Measurements from ENCODE around the gene EEF1A1.
"Not testable (repeated sequence)": the region's sequence is repeated elsewhere in the genome, so short reads cannot be mapped to it uniquely, and the experiment has no call there.

Gene EEF1A1

DNA sequence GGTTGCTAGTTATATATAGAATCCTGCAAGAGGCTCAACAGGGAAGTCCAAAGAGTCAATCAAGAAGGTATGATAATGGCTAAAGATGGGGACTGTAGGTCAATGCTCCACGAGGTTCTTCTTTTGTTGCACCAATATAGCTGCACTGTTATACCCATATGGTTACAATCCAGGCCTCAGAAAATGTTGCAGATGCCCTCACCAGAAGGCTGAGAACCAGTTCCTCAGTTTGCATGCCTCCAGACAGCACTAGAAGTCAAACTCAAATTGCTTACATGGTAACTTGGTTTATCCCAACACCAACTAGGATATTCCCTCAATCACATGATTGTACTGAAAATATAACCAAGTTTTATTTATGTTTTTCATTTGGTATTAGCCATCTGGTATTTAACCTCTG, 12.1 kb downstream of the EEF1A1 start:
- H3K4me3 ChIP-seq (ENCODE audit: low read length): no peak overlapping the region
- H3K36me3 ChIP-seq (ENCODE audit: insufficient read depth, low read length): no peaks in the 10 kb centered on the region
- H2AFZ ChIP-seq (ENCODE audit: low read depth, low read length): no peak overlapping the region
- H3K4me1 ChIP-seq (ENCODE audit: insufficient read depth, low read length): no peaks in the 10 kb centered on the region
- no peaks in the 10 kb centered on the region for H3K27me3 ChIP-seq (ENCODE audit: insufficient read depth, low read length)
- H3K9me3 ChIP-seq (ENCODE audit: low read length): no peaks in the 10 kb centered on the region

DNA sequence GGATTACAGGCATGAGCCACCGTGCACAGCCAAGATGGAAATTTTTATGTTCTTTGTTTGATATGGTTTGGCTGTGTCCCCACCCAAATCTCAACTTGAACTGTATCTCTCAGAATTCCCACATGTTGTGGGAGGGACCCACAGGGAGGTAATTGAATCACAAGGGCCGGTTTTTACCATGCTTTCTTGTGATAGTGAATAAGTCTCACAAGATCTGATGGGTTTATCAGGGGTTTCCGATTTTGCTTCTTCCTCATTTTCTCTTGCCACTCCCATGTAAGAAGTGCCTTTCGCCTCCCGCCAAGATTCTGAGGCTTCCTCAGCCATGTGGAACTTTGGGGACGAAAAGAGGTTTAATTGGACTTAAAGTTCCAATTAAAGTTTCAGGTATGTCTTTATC, 14.6 kb downstream of the EEF1A1 start:
- H3K36me3 ChIP-seq (ENCODE audit: insufficient read depth, low read length): no peaks in the 10 kb centered on the region
- no peaks in the 10 kb centered on the region for H3K4me1 ChIP-seq (ENCODE audit: insufficient read depth, low read length)
- H3K4me3 ChIP-seq (ENCODE audit: low read length): no peak overlapping the region
- H2AFZ ChIP-seq (ENCODE audit: low read depth, low read length): no peak overlapping the region
- no peaks in the 10 kb centered on the region for H3K9me3 ChIP-seq (ENCODE audit: low read length)
- H3K27me3 ChIP-seq (ENCODE audit: insufficient read depth, low read length): no peaks in the 10 kb centered on the region

DNA sequence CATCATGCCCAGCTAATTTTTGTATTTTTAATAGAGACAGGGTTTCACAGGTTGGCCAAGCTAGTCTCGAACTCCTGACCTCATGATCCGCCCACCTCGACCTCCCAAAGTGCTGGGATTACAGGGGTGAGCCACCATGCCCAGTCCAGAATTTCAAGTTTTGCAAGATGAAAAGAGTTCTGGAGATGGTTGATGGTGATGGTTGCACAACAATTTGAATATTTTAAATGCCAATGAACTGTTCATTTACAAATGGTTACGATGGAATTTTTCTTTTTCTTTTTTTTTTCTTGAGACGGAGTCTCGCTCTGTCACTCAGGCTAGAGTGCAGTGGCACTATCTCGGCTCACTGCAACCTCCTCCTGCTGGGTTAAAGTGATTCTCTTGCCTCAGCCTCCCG, 15.1 kb downstream of the EEF1A1 start:
- H3K9me3 ChIP-seq (ENCODE audit: low read length); H3K36me3 ChIP-seq (ENCODE audit: insufficient read depth, low read length); H3K4me1 ChIP-seq (ENCODE audit: insufficient read depth, low read length); H3K4me3 ChIP-seq (ENCODE audit: low read length); H2AFZ ChIP-seq (ENCODE audit: low read depth, low read length); H3K27me3 ChIP-seq (ENCODE audit: insufficient read depth, low read length): not testable (repeated sequence)

DNA sequence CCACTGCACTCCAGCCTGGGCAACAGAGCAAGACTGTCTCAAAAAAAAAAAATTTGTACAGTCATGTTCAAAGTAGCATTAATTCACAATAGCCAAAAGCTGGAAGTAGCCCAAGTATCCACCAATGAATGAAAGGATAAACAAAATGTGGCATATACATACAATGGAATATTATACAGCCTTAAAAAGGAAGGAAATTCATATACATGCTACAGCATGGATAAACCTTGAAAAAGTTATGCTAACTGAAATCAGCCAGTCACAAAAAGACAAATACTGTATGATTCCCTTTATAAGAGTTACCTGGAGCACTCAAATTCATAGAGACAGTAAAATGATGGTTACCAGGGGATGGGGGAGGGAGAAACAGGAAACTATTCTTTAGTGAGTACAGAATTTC, 15.7 kb downstream of the EEF1A1 start:
- Histone ChIP-seq H3K36me3 (ENCODE audit: insufficient read depth, low read length) (peaks cover 2% of the 10 kb centered on the region), H3K9me3 (ENCODE audit: low read length) (no peaks in the 10 kb centered on the region), H3K4me3 (ENCODE audit: low read length) (no peak overlapping the region), H3K4me1 (ENCODE audit: insufficient read depth, low read length) (no peaks in the 10 kb centered on the region), H2AFZ (ENCODE audit: low read depth, low read length) (no peak overlapping the region), H3K27me3 (ENCODE audit: insufficient read depth, low read length) (no peaks in the 10 kb centered on the region)

DNA sequence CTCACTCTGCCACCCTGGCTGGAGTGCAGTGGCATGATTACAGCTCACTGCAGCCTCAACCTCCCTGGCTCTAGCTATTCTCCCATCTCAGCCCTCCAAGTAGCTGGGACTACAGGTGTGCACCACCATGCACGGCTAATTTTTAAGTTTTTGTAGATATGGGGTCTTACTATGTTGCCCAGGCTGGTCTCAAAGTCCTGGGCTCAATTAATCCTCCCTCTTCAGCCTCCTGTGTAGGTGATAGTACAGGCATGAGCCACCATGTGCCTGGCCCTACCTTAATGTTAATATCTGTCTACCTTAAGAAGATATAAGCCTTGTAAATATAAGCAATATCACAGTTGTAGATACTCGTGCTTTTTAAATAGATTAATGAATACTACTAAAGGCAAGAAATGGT, 16.7 kb downstream of the EEF1A1 start:
- no peak overlapping the region for H3K4me3 ChIP-seq (ENCODE audit: low read length)
- H2AFZ ChIP-seq (ENCODE audit: low read depth, low read length): no peak overlapping the region
- no peaks in the 10 kb centered on the region for H3K27me3 ChIP-seq (ENCODE audit: insufficient read depth, low read length)
- H3K36me3 ChIP-seq (ENCODE audit: insufficient read depth, low read length): peaks cover 6% of the 10 kb centered on the region
- no peaks in the 10 kb centered on the region for H3K9me3 ChIP-seq (ENCODE audit: low read length)
- no peaks in the 10 kb centered on the region for H3K4me1 ChIP-seq (ENCODE audit: insufficient read depth, low read length)

DNA sequence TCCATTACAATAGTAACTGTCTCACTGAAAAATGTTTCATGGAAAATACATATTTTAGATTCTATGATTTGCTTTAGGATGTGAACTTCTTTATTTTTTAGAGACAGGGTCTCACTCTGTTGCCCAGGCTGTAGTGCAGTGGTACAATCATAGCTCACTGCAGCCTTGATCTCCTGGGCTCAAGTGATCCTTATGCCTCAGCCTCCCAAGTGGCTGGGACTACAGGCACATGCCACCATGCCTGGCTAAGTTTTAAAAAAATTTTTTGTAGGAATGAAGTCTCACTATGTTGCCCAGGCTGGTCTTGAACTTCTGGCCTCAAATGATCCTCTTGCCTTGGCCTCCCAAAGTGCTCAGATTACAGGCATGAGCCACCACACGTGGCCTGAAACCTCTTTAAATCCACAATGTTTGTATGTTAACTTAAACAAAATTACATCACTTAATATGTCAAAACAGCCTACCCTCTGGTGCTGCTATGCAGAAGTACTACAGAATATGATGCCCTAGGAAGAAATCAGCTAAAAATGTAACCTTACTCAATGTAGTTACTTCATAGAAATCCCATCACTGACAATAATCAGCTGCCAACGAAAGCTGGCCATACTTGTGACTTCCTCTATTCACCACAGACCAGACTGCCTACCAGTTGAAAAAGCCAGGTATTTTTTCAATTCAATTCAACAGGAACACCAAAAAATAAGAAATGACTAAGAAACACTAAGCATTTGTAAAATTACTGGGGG, 17.6 kb downstream of the EEF1A1 start:
- H3K4me3 ChIP-seq (ENCODE audit: low read length): no peak overlapping the region
- H2AFZ ChIP-seq (ENCODE audit: low read depth, low read length): no peak overlapping the region
- peaks cover 7% of the 10 kb centered on the region for H3K36me3 ChIP-seq (ENCODE audit: insufficient read depth, low read length)
- H3K27me3 ChIP-seq (ENCODE audit: insufficient read depth, low read length): no peaks in the 10 kb centered on the region
- H3K4me1 ChIP-seq (ENCODE audit: insufficient read depth, low read length): no peaks in the 10 kb centered on the region
- no peaks in the 10 kb centered on the region for H3K9me3 ChIP-seq (ENCODE audit: low read length)

DNA sequence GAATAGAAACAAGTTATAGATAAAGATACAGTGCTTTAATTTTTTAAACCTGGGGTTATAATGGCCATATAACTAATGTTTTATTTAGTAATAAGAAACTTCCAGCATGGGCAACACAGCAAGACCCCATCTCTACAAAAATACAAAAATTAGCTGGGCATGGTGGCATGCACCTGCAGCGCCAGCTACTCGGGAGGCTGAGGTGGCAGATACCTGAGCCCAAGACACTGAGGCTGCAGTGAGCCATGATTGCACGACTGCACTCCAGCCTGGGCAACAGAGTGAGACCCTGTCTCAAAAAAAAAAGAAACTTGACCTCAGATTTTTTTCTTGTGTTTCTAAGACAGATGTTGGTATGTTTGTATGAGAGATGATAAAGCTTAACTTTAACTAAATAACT, 22.9 kb downstream of the EEF1A1 start:
- no peaks in the 10 kb centered on the region for H3K4me1 ChIP-seq (ENCODE audit: insufficient read depth, low read length)
- H2AFZ ChIP-seq (ENCODE audit: low read depth, low read length): no peak overlapping the region
- H3K9me3 ChIP-seq (ENCODE audit: low read length): no peaks in the 10 kb centered on the region
- H3K4me3 ChIP-seq (ENCODE audit: low read length): no peak overlapping the region
- H3K36me3 ChIP-seq (ENCODE audit: insufficient read depth, low read length): peaks cover 12% of the 10 kb centered on the region
- no peaks in the 10 kb centered on the region for H3K27me3 ChIP-seq (ENCODE audit: insufficient read depth, low read length)

DNA sequence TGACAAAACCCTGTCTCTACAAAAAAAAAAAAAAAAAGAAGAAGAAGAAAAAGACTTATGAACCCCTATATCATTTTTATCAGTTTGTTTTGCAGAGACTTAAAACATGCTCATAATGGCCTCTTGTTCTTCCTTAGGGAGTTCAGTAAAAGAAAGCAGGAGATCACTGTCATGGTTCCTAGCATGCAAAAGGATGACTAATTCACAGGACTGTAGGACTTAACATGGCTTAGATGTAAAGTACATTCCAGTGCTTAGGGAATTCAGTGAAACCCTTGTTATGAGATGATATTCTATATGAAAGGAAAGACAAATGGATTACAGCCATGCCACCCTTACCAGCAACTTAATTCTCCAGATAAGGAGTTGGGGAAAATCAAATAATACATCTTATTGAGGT, 29.5 kb downstream of the EEF1A1 start:
- Histone ChIP-seq H3K4me3 (ENCODE audit: low read length) (no peak overlapping the region), H3K9me3 (ENCODE audit: low read length) (no peaks in the 10 kb centered on the region), H3K27me3 (ENCODE audit: insufficient read depth, low read length) (no peaks in the 10 kb centered on the region), H3K4me1 (ENCODE audit: insufficient read depth, low read length) (no peaks in the 10 kb centered on the region), H3K36me3 (ENCODE audit: insufficient read depth, low read length) (peaks cover 24% of the 10 kb centered on the region), H2AFZ (ENCODE audit: low read depth, low read length) (no peak overlapping the region)

DNA sequence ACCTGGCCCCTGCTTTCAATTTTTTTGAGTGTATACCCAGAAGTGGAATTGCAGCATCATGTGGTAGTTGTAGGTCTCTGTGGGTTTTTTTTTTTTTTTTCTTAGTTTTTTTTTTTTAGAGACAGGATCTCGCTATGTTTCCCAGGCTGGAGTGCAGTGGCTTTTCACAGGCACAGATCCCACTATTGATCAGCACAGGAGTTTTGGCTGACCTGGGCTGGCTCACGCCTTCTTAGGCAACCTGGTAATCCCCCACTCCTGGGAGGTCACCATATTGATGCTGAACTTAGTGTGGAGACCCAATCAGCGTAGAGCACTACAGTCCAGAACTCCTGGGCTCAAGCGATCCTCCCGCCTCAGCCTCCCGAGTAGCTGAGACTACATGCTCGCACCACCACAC, 33.4 kb downstream of the EEF1A1 start:
- no peak overlapping the region for H3K4me3 ChIP-seq (ENCODE audit: low read length)
- H3K4me1 ChIP-seq (ENCODE audit: insufficient read depth, low read length): no peaks in the 10 kb centered on the region
- H3K36me3 ChIP-seq (ENCODE audit: insufficient read depth, low read length): peaks cover 30% of the 10 kb centered on the region
- no peaks in the 10 kb centered on the region for H3K27me3 ChIP-seq (ENCODE audit: insufficient read depth, low read length)
- H3K9me3 ChIP-seq (ENCODE audit: low read length): no peaks in the 10 kb centered on the region
- no peak overlapping the region for H2AFZ ChIP-seq (ENCODE audit: low read depth, low read length)

DNA sequence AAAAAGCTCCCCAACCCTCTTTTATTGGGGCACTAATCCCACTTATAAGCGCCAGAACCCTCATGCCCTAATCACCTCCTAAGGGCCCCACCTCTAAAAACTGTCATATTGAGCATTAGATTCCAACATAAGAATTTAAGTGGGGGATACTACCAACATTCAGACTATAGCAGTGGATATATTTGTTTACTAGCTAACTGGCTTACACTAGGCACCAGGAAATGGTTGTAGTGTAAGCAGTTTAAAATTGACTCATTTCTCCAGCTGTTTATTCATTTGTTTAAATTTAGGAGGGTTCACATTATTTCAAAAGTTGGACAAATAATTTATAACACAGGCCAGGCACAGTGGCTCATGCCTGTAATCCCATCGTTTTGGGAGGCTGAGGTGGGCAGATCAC, 36.4 kb downstream of the EEF1A1 start:
- Histone ChIP-seq H3K9me3 (ENCODE audit: low read length) (no peaks in the 10 kb centered on the region), H3K4me3 (ENCODE audit: low read length) (no peak overlapping the region), H3K36me3 (ENCODE audit: insufficient read depth, low read length) (peaks cover 34% of the 10 kb centered on the region)

DNA sequence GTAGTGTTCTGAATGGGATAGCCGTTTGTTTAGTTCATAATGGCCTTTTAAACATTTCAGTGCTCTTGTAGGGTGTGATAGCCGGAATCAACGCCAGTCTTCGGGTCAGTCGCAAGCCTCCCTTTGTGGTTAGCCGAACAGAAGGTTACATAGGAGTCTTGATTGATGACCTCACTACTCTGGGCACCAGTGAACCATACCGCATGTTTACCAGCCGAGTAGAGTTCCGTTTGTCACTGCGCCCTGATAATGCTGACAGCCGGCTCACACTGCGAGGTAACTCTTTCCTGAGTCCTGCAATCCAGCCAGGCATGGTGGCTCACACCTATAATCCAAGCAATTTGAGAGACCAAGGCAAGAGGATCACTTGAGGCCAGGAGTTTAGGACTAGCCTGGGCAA, 38.9 kb downstream of the EEF1A1 start:
- Histone ChIP-seq H3K4me3 (ENCODE audit: low read length) (no peak overlapping the region), H2AFZ (ENCODE audit: low read depth, low read length) (no peak overlapping the region), H3K9me3 (ENCODE audit: low read length) (no peaks in the 10 kb centered on the region), H3K4me1 (ENCODE audit: insufficient read depth, low read length) (no peaks in the 10 kb centered on the region), H3K27me3 (ENCODE audit: insufficient read depth, low read length) (no peaks in the 10 kb centered on the region), H3K36me3 (ENCODE audit: insufficient read depth, low read length) (peaks cover 26% of the 10 kb centered on the region)

More for the DNA sequence above, 36.4 kb downstream of the EEF1A1 start:
- Histone ChIP-seq H3K27me3 (ENCODE audit: insufficient read depth, low read length) (no peaks in the 10 kb centered on the region), H3K4me1 (ENCODE audit: insufficient read depth, low read length) (no peaks in the 10 kb centered on the region), H2AFZ (ENCODE audit: low read depth, low read length) (no peak overlapping the region)

DNA sequence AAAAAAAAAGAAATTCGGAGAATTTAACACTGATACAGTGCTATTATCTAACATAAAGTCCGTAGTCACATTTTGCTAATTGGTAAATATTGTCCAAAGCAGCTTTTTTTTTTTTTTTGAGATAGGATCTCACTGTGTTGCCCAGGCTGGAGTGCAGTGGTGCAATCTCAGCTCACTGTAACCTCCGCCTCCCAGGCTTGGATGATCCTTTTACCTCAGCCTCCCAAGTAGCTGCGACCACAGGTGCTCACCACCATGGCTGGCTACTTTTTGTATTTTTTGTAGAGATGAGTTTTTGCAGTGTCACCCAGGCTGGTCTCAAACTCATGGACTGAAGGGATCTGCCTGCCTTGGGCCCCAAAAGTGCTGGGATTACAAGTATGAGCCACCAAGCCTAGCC, 43.4 kb downstream of the EEF1A1 start:
- Histone ChIP-seq H3K4me1 (ENCODE audit: insufficient read depth, low read length) (no peaks in the 10 kb centered on the region), H3K4me3 (ENCODE audit: low read length) (no peak overlapping the region), H3K27me3 (ENCODE audit: insufficient read depth, low read length) (no peaks in the 10 kb centered on the region), H2AFZ (ENCODE audit: low read depth, low read length) (no peak overlapping the region), H3K36me3 (ENCODE audit: insufficient read depth, low read length) (peaks cover 17% of the 10 kb centered on the region), H3K9me3 (ENCODE audit: low read length) (no peaks in the 10 kb centered on the region)

DNA sequence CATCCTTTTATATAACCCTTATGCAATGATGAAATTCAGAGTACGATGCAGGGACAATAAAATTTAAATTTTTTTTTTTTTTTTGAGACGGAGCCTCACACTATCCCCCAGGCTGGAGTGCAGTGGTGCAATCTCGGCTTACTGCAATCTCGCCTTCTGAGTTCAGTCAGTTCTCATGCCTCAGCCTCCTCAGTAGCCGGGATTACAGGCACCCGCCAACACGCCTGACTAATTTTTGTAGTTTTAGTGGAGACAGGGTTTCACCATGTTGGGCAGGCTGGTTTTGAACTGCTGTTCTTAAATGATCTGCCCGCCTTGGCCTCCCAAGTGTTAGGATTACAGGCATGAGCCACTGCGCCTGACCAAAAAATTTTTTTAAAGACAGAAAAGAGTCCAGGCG, 44.1 kb downstream of the EEF1A1 start:
- no peaks in the 10 kb centered on the region for H3K9me3 ChIP-seq (ENCODE audit: low read length)
- no peak overlapping the region for H2AFZ ChIP-seq (ENCODE audit: low read depth, low read length)
- peaks cover 17% of the 10 kb centered on the region for H3K36me3 ChIP-seq (ENCODE audit: insufficient read depth, low read length)
- H3K27me3 ChIP-seq (ENCODE audit: insufficient read depth, low read length): no peaks in the 10 kb centered on the region
- H3K4me1 ChIP-seq (ENCODE audit: insufficient read depth, low read length): no peaks in the 10 kb centered on the region
- H3K4me3 ChIP-seq (ENCODE audit: low read length): no peak overlapping the region

DNA sequence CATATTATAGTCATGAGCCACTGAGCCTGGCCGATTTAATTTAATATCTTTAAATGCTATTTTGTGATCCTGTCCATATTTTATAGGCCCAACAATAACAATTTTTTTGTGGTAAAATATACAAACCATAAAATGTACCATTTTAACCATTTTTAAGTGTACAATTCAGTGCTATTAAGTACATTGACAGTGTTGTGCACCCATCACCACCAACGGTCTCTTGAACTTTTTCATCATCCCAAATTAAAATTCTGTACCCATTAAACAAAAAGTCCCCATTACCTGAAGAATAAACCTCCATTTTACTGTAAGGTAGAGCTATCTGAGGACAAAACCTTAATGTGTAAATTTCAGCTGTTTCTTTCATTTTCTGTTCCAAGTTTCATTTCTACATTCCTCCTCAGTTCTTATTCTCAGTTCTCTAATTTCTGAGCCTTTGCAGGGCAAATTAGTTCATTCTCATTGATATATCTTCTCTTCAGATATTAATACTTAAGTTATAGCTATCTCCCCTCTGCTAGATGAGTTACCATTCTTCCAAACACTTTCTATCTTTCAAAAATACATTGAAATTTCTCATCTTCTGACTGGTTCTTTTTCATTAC, 49.0 kb downstream of the EEF1A1 start:
- H3K27me3 ChIP-seq (ENCODE audit: insufficient read depth, low read length): no peaks in the 10 kb centered on the region
- H2AFZ ChIP-seq (ENCODE audit: low read depth, low read length): no peak overlapping the region
- peaks cover 19% of the 10 kb centered on the region for H3K36me3 ChIP-seq (ENCODE audit: insufficient read depth, low read length)
- no peak overlapping the region for H3K4me3 ChIP-seq (ENCODE audit: low read length)
- no peaks in the 10 kb centered on the region for H3K4me1 ChIP-seq (ENCODE audit: insufficient read depth, low read length)
- H3K9me3 ChIP-seq (ENCODE audit: low read length): no peaks in the 10 kb centered on the region
